Neural cell (in vitro differentiated cells): ENCODE measurements around the gene IL15RA.

ENCODE experiments used
- CTCF ChIP-seq: fragments of 450-650 bp; IDR thresholded peaks from 2 replicates; pipeline ENCODE4 v1.5.1; 2014; ENCODE audit warnings: antibody characterized with exemption, mild to moderate bottlenecking, moderate library complexity; ENCODE audit not compliant: poor library complexity, severe bottlenecking
- EP300 ChIP-seq: fragments of 450-650 bp; conservative IDR thresholded peaks from 2 replicates; pipeline ENCODE4 v1.6.1; 2014; ENCODE audit warnings: antibody characterized with exemption, mild to moderate bottlenecking, moderate library complexity; ENCODE audit not compliant: poor library complexity, severe bottlenecking
- EZH2 ChIP-seq: fragments of 200-600, 300-800 bp; shearing (Covaris generic), sonication (generic); IDR thresholded peaks from 2 replicates; pipeline ENCODE4 v1.6.1; 2014; ENCODE audit warnings: antibody characterized with exemption, low read length, borderline replicate concordance, mild to moderate bottlenecking; ENCODE audit not compliant: insufficient read depth, poor library complexity, severe bottlenecking
- MXI1 ChIP-seq: fragments of 450-650 bp; conservative IDR thresholded peaks from 2 replicates; pipeline ENCODE4 v1.6.1; 2014; ENCODE audit warnings: antibody characterized with exemption, mild to moderate bottlenecking; ENCODE audit not compliant: poor library complexity, severe bottlenecking
- REST ChIP-seq: IDR thresholded peaks from 2 replicates; pipeline ENCODE4 v1.6.1; 2012; ENCODE audit warnings: borderline replicate concordance
- SMC3 ChIP-seq: fragments of 450-650 bp; conservative IDR thresholded peaks from 2 replicates; pipeline ENCODE4 v1.6.1; 2014; ENCODE audit warnings: antibody characterized with exemption, mild to moderate bottlenecking, moderate library complexity; ENCODE audit not compliant: poor library complexity
- TAF1 ChIP-seq: IDR thresholded peaks from 2 replicates; pipeline ENCODE4 v1.6.1; 2012; ENCODE audit warnings: low read depth

GRCh38 chr10:5942001-5942400, 35.3 kb downstream of the IL15RA start:
- TF ChIP-seq CTCF (no peak), EP300 (no peak), MXI1 (no peak), EZH2 (no peak), SMC3 (no peak), TAF1 (no peak), REST (no peak)
